ENCODE measurements around the gene S100A7A.

- TF ChIP-seq CTCF (IDR thresholded peaks at IDR 0.05) (no peak), POLR2A (IDR thresholded peaks at IDR 0.05) (no peak), EP300 (IDR thresholded peaks at IDR 0.05) (no peak)
Measured at GRCh38 chr1:153396461-153396860, 19.9 kb upstream of the S100A7A start.
